Measurements from ENCODE around the gene AKAP6. TPM values are rescaled to one million over a fixed set of nuclear protein-coding genes. Genes with fewer than 3 reads are reported as not detected.

The AKAP6 gene
- total RNA-seq, 1 donor from 2014 or later = 0.53 TPM

DNA sequence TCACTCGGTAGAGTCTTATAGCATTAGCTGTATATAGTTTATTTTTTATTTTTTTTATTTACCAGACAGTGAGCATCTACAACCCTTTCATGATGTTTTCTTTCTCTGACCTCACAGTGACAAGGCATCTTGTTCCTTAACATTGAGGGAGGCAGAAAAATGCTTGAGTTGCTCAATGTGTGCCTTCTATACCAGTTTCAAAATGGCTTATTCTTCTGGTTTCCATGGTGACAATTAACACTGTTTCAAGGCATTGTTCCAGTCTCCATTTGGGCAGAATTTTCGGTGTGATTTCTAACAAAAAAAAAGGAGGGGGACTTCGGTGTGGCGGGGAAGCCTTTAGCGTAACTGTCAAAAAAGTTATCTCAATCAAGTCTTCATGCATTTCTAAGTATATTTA is 399.9 kb downstream of the AKAP6 start:
- intact Hi-C loops (cut with micrococcal nuclease) = no loop called here
- Mint-ChIP-seq H3K4me3 (no peak overlapping the region), H3K9me3 (no peaks in the 10 kb centered on the region), H3K36me3 (ENCODE audit: low read depth) (no peaks in the 10 kb centered on the region), H3K27ac (no peak overlapping the region), H3K27me3 (no peaks in the 10 kb centered on the region), H3K4me1 (no peaks in the 10 kb centered on the region)
- no peak for TF ChIP-seq CTCF (IDR thresholded peaks at IDR 0.05)
- POLR2A ChIA-PET = no interaction called here
- CTCF ChIA-PET = no interaction called here
- no peak for ATAC-seq (ENCODE audit: low read depth)
- DNase-seq = no peak

GRCh38 chr14:32731249-32731648 is 402.2 kb downstream of the AKAP6 start:
- TF ChIP-seq CTCF (IDR thresholded peaks at IDR 0.05) = no peak
- POLR2A ChIA-PET = no interaction called here

DNA sequence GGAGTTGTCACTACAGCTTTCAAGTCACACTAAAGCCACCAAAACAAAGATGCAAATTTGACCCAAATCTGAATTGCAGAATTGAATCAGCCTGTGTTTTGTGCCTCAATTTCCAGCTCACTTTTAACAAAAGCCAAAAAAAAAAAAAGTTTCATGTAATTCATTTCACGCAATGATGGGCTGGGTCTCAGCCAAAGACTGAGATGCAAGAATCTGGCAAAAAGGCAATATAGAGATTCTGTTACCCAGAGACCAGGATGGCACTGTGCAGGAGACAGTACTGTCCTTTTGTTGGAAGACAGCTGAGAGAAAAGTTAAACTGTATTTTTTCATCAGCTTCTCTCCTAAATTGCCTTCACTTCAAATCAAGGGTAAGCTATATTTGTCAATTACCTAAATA is 403.9 kb downstream of the AKAP6 start:
- ChIA-PET POLR2A (no interaction called here), CTCF (no interaction called here)
- intact Hi-C loops (cut with micrococcal nuclease) = no loop called here

More at GRCh38 chr14:32731249-32731648, 402.2 kb downstream of the AKAP6 start:
- H3K9me3 Mint-ChIP-seq = no peaks in the 10 kb centered on the region
- H3K4me1 Mint-ChIP-seq = no peaks in the 10 kb centered on the region
- H3K27ac Mint-ChIP-seq = no peak overlapping the region
- no peaks in the 10 kb centered on the region for H3K27me3 Mint-ChIP-seq
- H3K36me3 Mint-ChIP-seq (ENCODE audit: low read depth) = no peaks in the 10 kb centered on the region
- H3K4me3 Mint-ChIP-seq = no peak overlapping the region
- DNase-seq (no peak), ATAC-seq (ENCODE audit: low read depth) (no peak)
- CTCF ChIA-PET = no interaction called here
- intact Hi-C loops (cut with micrococcal nuclease) = no loop called here

DNA sequence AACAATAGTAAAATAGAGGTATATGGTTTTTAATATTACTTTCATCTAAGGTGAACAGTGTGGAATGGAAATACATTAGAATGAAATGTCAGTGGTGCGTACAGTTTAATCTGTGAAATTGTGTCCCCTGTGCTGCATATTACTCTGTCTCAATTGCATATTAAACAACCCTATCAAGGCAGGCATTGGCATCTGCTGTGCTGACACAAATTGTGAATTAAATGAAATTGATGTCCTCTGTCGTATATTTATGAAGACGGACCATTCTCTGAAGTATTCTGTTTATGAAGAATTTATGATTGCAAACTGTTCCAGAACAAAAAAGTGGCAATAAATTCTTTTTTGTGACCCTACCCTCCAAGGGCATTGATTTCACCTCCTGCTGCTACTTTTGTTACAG is 405.2 kb downstream of the AKAP6 start:
- ATAC-seq (ENCODE audit: low read depth) (no peak), DNase-seq (no peak)
- ChIA-PET CTCF (no interaction called here), POLR2A (no interaction called here)
- intact Hi-C loops (cut with micrococcal nuclease) = no loop called here
- Mint-ChIP-seq H3K4me3 (no peak overlapping the region), H3K27me3 (no peaks in the 10 kb centered on the region), H3K4me1 (no peaks in the 10 kb centered on the region), H3K27ac (no peak overlapping the region), H3K9me3 (no peaks in the 10 kb centered on the region), H3K36me3 (ENCODE audit: low read depth) (no peaks in the 10 kb centered on the region)
- no peak for TF ChIP-seq CTCF (IDR thresholded peaks at IDR 0.05)

More for the DNA sequence above, 403.9 kb downstream of the AKAP6 start:
- Mint-ChIP-seq H3K27me3 (no peaks in the 10 kb centered on the region), H3K27ac (no peak overlapping the region), H3K4me1 (no peaks in the 10 kb centered on the region), H3K4me3 (no peak overlapping the region), H3K36me3 (ENCODE audit: low read depth) (no peaks in the 10 kb centered on the region), H3K9me3 (no peaks in the 10 kb centered on the region)
- TF ChIP-seq CTCF (IDR thresholded peaks at IDR 0.05) = no peak
- DNase-seq = no peak
- no peak for ATAC-seq (ENCODE audit: low read depth)

DNA sequence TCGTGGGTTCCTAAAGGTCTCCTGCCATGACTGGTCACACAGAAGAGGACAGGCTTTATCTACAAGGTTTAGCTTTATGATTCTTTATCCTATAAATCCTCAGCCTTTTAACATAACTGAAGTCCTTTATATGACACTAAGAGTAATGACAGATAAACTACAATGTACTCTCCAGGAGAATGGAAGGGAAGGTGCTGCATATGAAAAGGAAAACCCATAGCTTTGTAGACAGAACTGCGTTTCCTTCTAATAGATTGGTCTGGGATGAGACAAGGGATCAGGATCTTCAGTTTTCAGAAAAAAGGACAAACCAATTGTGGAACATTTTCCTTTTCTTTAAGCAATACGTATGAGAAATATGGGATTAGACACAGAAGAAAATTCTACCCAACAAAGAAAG is 408.5 kb downstream of the AKAP6 start:
- TF ChIP-seq CTCF (IDR thresholded peaks at IDR 0.05) = no peak
- ATAC-seq (ENCODE audit: low read depth) (no peak), DNase-seq (no peak)
- CTCF ChIA-PET = no interaction called here
- H3K27me3 Mint-ChIP-seq = no peaks in the 10 kb centered on the region
- no peak overlapping the region for H3K27ac Mint-ChIP-seq
- POLR2A ChIA-PET = no interaction called here
- H3K36me3 Mint-ChIP-seq (ENCODE audit: low read depth) = no peaks in the 10 kb centered on the region
- intact Hi-C loops (cut with micrococcal nuclease) = no loop called here
- H3K9me3 Mint-ChIP-seq = peaks cover 5% of the 10 kb centered on the region
- H3K4me1 Mint-ChIP-seq = no peaks in the 10 kb centered on the region
- no peak overlapping the region for H3K4me3 Mint-ChIP-seq
